ENCODE results near the gene POR.

- TF ChIP-seq POLR2A (IDR thresholded peaks at IDR 0.05; ENCODE audit: low read depth, low read length), result no peak
- no peak for TF ChIP-seq POLR2AphosphoS5 (IDR thresholded peaks at IDR 0.05; ENCODE audit: low read depth, low read length)
- no peak for TF ChIP-seq TAF1 (IDR thresholded peaks at IDR 0.05; ENCODE audit: borderline replicate concordance, low read depth, low read length)
These were observed 65.7 kb downstream of the POR start for GRCh38 chr7:75980430-75981202.
